Transverse colon (tissue), 4 donors: Measurements from ENCODE around the gene NFIA. TPM values are rescaled to one million over a fixed set of nuclear protein-coding genes. Genes with fewer than 3 reads are reported as not detected.

Source experiments
- DNase-seq: peaks from one replicate; pipeline ENCODE4 v3.0.0-alpha.2; 2019
- H3K27ac ChIP-seq, 4 donors: fragments of 200-600 bp; sonication (generic); 2 replicates each; pipeline ENCODE4 v1.5.1; 2016 to 2018; ENCODE audit warnings: inconsistent platforms in 4 of 4
- H3K27me3 ChIP-seq: fragments of 200-600 bp; sonication (generic); 2 replicates; pipeline ENCODE4 v1.5.1; 2017; ENCODE audit warnings: inconsistent platforms
- H3K36me3 ChIP-seq, 4 donors: fragments of 200-600 bp; sonication (generic); 2 replicates each; pipeline ENCODE4 v1.5.1; 2017 to 2019; ENCODE audit warnings: inconsistent platforms in 4 of 4
- H3K4me1 ChIP-seq, 4 donors: fragments of 200-600 bp; sonication (generic); 2 replicates each; pipeline ENCODE4 v1.5.1; 2017 to 2020; ENCODE audit warnings: inconsistent platforms in 4 of 4
- H3K4me3 ChIP-seq, 4 donors: fragments of 200-600 bp; sonication (generic); 1 replicate in 1 of 4; 2 replicates in 3 of 4; pipeline versions ENCODE4 v1.5.1 to v1.6.1; 2017 to 2019; ENCODE audit warnings: inconsistent platforms in 4 of 4
- H3K9me3 ChIP-seq, 2 donors: fragments of 200-600 bp; sonication (generic); 2 replicates each; pipeline ENCODE4 v1.5.1; 2017 to 2019; ENCODE audit warnings: inconsistent platforms in 2 of 2
- CTCF ChIP-seq, 5 experiments: fragments of 200-600 bp in 3 of 5; fragments of 450-650 bp in 2 of 5; sonication (generic) in 3 of 5; IDR thresholded peaks; 1 replicate in 2 of 5; 2 replicates in 3 of 5; pipeline ENCODE4 v1.5.1; 2016 to 2017; ENCODE audit warnings: antibody characterized with exemption in 5 of 5, inconsistent platforms in 3 of 5, mild to moderate bottlenecking in 2 of 5, moderate library complexity in 1 of 5
- EP300 ChIP-seq: sonication (generic); formaldehyde crosslinking; IDR thresholded peaks from one replicate; pipeline ENCODE4 v1.6.1; 2017; ENCODE audit warnings: antibody characterized with exemption, low read depth
- POLR2A ChIP-seq: fragments of 450-650 bp; IDR thresholded peaks from one replicate; pipeline ENCODE4 v1.6.1; 2016; ENCODE audit warnings: antibody characterized with exemption, mild to moderate bottlenecking, moderate library complexity
- POLR2AphosphoS5 ChIP-seq, 3 donors: sonication (generic); formaldehyde crosslinking; IDR thresholded peaks; one replicate each; pipeline ENCODE4 v1.6.1; 2016; ENCODE audit warnings: antibody characterized with exemption in 3 of 3
- WGBS, 2 donors: methylation state at CpG; one replicate each; pipeline ENCODE4 v1.1.5; 2018; ENCODE audit warnings: low coverage in 1 of 2; 5-methylcytosine and 5-hydroxymethylcytosine counted together
- in situ Hi-C, 4 donors: fragments of 200-750 bp; cut with MboI; loops; one replicate each; pipeline versions ENCODE4 v1.15.0 to v1.15.1; 2017; ENCODE audit warnings: low sequenced_read_pairs in 3 of 4, low pct_ligation_motif_present in 1 of 4, low pct_unique_long_range_greater_than_20kb in 1 of 4
- intact Hi-C: fragments of 100-400 bp; cut with DNase I; formaldehyde crosslinking; loops from one replicate; pipeline ENCODE4 v1.15.1; 2023; ENCODE audit warnings: low total_unique reads
- total RNA-seq, 4 donors: library from RNA; depleted of rRNA; stranded (reverse); fragments of >200 nt; gene quantifications; one replicate each; pipeline ENCODE4 v1.1.0, GENCODE V29; 2016

Gene NFIA
- total RNA-seq, 4 donors from 2014 or later = 17.3 to 37.2 (median 29.8) TPM

DNA sequence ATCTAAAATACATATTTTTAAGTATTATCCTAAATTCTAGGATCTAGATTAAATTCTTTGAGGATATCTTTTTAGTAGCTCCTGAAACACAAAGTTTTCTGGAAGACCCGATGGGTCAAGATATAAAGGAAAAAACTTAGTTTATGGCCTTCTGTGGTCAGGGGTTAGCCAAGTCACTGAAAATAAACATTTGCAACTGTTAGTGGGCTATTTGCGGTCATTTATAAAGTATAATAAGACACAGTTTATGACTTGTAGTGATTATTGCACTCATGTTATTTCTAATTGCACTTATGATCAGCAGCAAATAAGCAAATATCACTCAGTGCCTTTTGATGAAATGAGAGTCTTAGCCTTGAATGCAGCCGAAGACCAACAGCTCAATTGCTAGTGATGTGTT is 183.3 kb downstream of the NFIA start:
- 79 to 83% methylated on average over 2 to 3 of the region's 3 CpGs for WGBS, 2 donors
- no peak for TF ChIP-seq EP300
- no peak for TF ChIP-seq POLR2A
- TF ChIP-seq POLR2AphosphoS5 (IDR thresholded peaks at IDR 0.05) = no peak
- TF ChIP-seq CTCF (IDR thresholded peaks at IDR 0.05) = no peak
- Histone ChIP-seq H3K4me3 (no peak overlapping the region), H3K27ac (no peak overlapping the region), H3K36me3 (no peaks in the 10 kb centered on the region), H3K9me3 (no peaks in the 10 kb centered on the region), H3K4me1 (peaks cover 0 to 30% (median 3%) of the 10 kb centered on the region in 4 donors), H3K27me3 (no peaks in the 10 kb centered on the region)
- in situ Hi-C loops = no loop called here
- DNase-seq = no peak
- intact Hi-C loops = no loop called here

DNA sequence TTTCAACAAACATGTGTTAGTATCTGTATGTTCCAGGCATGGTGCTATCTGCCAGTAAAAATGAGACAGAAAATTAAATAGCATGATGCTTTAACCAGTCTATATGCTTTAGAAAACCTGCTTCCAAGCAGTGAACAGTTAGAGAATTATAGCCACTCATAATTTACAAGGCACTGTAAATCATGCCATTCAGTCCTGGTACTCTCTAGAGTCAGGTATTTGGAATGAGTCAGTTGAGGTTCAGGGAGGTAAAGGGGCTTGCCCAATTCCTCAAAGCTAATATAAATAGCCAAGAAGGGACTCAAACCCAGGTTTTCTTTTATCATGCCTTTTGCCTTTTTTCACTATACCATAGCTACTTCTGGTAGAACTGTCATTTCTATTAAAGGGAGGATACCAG is 184.4 kb downstream of the NFIA start:
- DNase-seq = no peak
- intact Hi-C loops = no loop called here
- Histone ChIP-seq H3K4me1 (peaks cover 0 to 30% (median 3%) of the 10 kb centered on the region in 4 donors), H3K36me3 (no peaks in the 10 kb centered on the region), H3K27ac (no peak overlapping the region), H3K9me3 (no peaks in the 10 kb centered on the region), H3K27me3 (no peaks in the 10 kb centered on the region), H3K4me3 (no peak overlapping the region)
- in situ Hi-C loops = no loop called here
- TF ChIP-seq POLR2AphosphoS5 (IDR thresholded peaks at IDR 0.05) (no peak), EP300 (no peak), POLR2A (no peak), CTCF (IDR thresholded peaks at IDR 0.05) (no peak)

GRCh38 chr1:61268546-61269240 is 186.3 kb downstream of the NFIA start:
- no peak overlapping the region for H3K4me3 ChIP-seq
- no peak overlapping the region for H3K27ac ChIP-seq
- TF ChIP-seq POLR2A (no peak), EP300 (no peak), POLR2AphosphoS5 (IDR thresholded peaks at IDR 0.05) (no peak), CTCF (IDR thresholded peaks at IDR 0.05) (no peak)
- H3K27me3 ChIP-seq = no peaks in the 10 kb centered on the region
- H3K9me3 ChIP-seq = no peaks in the 10 kb centered on the region
- in situ Hi-C loops (no loop called here), intact Hi-C loops (no loop called here)
- H3K36me3 ChIP-seq = no peaks in the 10 kb centered on the region
- peaks cover 0 to 20% (median 3%) of the 10 kb centered on the region in 4 donors for H3K4me1 ChIP-seq
- no peak for DNase-seq
- WGBS, 2 donors = 67 to 77% methylated on average over 7 to 9 of the region's 9 CpGs

GRCh38 chr1:61269602-61270001 is 187.2 kb downstream of the NFIA start:
- no peak for DNase-seq
- peaks cover 0 to 20% (median 3%) of the 10 kb centered on the region in 4 donors for H3K4me1 ChIP-seq
- in situ Hi-C loops = no loop called here
- H3K36me3 ChIP-seq = no peaks in the 10 kb centered on the region
- WGBS, 2 donors = 83 to 85% methylated on average over 1 of the region's 1 CpG
- H3K27ac ChIP-seq = no peak overlapping the region
- no peaks in the 10 kb centered on the region for H3K27me3 ChIP-seq
- TF ChIP-seq CTCF (IDR thresholded peaks at IDR 0.05) = no peak
- TF ChIP-seq EP300 = no peak
- TF ChIP-seq POLR2A = no peak
- TF ChIP-seq POLR2AphosphoS5 (IDR thresholded peaks at IDR 0.05) = no peak
- H3K4me3 ChIP-seq = no peak overlapping the region
- intact Hi-C loops = no loop called here
- H3K9me3 ChIP-seq = no peaks in the 10 kb centered on the region
